SIG-M5 treated with dmso at 0.1 percent for 504 hours (cell line): ENCODE data around the gene PRPSAP2.
"Not testable (repeated sequence)": the region's sequence is repeated elsewhere in the genome, so short reads cannot be mapped to it uniquely, and the experiment has no call there.

Experiments used
- DNase-seq: peaks from one replicate; lab custom pipeline; 2025; ENCODE audit not compliant: unreplicated experiment; lab: John Stamatoyannopoulos, UW

Gene PRPSAP2, protein sequence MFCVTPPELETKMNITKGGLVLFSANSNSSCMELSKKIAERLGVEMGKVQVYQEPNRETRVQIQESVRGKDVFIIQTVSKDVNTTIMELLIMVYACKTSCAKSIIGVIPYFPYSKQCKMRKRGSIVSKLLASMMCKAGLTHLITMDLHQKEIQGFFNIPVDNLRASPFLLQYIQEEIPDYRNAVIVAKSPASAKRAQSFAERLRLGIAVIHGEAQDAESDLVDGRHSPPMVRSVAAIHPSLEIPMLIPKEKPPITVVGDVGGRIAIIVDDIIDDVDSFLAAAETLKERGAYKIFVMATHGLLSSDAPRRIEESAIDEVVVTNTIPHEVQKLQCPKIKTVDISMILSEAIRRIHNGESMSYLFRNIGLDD

DNA sequence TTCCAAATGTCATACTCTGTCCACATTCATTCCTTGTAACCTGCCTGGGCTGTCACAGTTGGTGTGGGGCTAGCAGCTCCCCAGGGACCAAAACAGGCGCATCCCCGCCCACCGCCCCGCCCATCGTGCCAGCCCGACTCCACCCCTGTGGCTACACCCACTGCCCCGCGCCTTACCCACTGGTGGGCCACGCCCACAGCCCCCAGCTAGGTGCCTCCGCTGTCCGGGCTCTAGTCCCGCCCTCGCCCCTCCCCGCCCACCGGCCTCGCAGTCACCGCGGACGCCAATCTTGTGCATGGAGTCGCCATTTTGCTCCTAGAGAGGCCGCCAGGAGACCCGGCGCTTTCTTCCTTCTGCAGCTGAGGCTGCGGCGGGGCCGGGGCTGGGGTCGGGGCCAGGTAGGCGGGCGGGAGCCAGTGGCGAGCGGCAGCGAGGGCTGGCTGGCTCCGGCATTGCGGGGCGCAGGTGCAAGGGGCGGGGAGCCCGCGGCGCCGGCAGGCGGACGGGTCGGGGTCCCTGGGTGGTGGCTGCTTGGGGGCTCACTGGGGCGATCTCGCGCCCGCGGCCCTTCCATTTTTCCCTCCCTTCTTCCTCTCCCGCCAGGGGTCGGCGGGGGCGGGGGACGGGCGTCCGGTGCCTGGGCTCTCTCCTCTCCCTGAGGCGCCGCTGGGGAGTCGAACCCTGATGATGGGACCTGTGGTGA, at the start of gene PRPSAP2:
PRPSAP2 (plus strand) TSS at position 268 of the 703 bp plus-strand sequence. CDS start 7,703 bp downstream, outside the sequence.
- peak; percentile 94 for DNase-seq

DNA sequence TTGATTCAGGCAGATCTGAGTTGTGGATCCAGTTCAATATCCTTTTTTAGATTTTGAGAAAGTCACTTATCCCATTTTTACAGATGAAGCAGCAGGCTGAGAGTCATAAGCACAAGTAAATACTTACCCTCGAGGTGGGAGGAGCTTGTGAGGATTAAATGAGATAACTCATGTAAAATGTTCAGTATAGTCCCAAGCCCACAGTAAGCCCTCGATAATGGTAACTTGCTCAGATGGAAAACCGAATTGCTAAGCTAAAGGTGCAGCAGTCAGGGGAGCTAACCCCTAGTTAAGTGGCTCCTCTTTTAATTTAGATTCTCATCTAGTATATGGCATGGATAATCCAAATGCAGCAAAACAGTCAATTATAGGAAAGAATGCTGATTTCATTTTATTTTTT, 42.0 kb upstream of the PRPSAP2 start:
- DNase-seq = not testable (repeated sequence)

DNA sequence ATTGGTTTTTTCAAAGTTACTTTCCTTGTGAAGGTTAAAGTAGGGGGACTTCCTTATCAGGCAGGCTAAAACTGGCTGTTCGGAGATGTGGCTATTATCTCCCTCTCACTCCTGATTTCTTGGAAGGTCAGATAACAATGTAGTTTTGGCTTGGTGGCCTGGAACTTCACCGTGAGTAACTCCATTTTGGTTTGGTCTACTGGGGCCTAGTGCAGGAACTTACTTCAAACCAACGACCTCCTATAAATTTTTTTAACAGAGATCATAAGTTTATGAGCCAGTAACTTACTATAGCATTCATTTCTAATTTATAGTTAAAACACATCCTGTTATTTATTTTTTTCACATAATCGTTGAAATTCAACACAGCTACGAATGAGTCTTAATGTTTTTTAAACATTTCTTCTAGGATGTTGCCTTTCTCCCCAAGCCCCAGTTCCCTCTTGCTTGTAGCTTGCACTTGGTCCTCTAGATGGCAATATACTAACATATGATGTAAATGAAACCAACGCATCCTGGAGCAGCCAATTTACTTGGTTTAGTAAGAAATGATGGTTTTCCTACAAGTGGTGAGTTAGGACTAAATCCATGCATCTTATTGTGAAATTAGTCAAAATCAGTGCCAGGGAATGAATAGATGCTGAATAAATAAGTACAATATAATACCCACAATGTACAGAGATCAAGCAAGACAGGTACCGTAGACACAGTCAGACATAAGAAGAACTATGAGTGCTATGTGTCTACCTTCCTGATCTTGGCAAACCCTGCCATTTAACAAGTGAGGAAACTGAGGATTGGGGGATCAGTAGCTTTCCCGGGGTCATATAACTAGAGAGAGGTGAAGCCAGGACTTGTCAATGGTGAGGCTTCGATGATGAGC, 41.2 kb upstream of the PRPSAP2 start:
- peak; percentile 67 for DNase-seq

DNA sequence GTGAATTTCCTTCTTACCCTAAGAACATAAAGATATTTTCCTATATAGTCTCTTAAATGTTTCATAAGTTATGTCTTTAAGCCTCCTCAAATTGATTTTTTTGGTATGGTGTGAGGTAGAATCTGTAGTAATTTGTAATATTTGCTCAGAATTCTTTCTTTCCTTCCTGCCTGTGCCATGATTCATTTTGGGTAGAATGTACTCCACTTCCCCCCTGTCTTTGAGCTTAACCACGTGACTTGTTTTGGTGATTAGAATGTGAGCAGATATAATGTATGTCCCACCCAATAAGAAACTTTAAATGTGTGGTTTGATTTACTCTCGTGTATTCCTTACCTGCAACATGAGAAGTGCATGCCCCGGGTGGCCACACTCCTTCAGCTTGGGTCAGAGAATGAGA, 36.5 kb upstream of the PRPSAP2 start:
- DNase-seq = not testable (repeated sequence)

DNA sequence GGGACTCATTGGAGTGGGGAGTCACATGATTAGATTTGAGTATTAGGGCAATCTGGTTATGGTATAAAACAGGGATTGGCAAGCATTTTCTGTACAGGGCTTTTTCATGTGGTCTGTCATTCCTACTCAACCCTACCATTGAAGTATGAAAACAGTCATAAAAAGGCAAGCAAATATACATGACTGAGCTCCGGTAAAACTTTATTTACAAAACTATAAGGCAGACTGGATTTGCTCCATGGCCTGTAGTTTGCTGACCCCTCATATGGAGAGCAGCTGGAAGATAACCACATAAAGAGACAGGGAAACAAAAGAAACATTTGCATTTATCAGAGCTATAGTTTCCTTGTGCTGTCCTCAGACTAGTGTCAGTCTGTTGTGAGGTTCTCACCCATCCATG, 30.3 kb upstream of the PRPSAP2 start:
- DNase-seq = not testable (repeated sequence)

DNA sequence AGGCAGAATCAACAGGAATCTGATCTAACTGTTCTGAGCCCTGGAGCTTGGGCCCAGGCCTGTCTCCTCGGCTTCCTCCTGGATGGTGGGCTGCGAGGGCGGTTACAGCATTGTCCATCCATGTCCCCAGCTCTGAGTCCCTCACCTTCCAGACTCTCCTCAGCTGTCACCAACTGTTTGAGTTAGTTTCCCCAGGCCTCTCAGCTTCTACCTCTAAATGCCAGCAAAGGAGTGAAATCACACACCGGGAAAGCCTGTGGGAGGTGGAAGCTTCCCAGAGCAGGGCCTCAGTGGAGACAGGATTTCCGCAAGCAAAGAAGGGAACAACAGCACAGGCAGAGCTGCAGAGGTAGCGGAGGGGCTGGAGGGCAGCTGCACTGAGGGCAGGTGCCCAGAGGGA, 9.4 kb upstream of the PRPSAP2 start:
- no peak for DNase-seq

DNA sequence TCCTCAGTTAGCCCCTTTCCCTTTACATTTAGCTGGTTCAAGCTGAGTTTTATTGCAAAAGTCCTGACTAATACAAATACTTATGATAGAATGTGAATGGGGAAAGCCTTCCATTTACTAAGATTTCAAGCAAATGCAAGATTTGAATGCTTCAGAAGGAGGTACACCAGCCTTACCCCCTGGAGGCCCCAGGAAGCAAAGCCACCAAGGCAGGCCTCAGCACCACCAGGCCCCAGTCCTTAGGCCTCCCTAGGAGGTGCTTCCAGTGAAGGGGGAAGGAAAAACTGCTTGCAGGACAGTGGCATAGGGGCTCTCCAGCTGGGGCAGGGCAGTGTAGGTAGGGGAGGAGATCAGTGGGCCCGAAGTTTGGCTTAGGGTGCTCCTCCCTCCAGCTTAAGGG, 7.3 kb upstream of the PRPSAP2 start:
- no peak for DNase-seq

DNA sequence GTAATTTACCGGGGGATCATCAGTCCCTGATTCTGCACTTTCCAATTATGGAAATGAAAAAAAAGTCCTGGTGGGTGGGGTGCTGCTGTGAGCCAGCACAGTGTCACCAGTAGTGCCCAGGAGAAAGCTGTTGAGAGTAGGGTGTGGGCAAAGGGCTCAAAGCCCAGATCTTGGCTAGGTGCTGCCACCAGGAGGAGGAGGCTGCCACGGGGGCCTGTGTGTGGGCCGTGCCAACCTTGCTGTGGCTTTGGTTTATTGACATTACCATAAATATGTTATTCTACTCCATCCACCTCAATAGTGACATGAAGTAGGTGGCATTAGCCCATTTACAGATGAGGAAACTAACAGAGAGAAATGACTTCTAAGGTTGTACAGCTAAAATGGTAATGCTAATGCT, 6.7 kb upstream of the PRPSAP2 start:
- no peak for DNase-seq

DNA sequence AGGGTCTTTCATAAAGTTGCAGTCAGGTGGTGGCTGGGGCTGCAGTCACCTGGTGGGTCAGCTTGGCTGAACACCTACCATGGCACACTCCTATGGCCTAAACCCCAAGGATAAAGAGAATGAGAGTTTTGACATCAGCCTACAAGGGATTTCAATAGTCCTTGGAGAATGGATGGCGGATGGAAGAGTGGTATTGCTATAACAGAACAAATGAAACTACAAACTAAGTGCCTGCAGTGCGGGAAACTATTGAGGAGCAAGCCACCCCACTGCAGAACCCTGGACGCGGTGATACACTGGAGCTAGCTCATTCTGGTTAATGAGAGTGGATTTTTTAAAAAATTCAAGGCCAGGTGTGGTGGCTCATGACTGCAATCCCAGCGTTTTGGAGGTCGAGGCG, 3.0 kb upstream of the PRPSAP2 start:
- no peak for DNase-seq

DNA sequence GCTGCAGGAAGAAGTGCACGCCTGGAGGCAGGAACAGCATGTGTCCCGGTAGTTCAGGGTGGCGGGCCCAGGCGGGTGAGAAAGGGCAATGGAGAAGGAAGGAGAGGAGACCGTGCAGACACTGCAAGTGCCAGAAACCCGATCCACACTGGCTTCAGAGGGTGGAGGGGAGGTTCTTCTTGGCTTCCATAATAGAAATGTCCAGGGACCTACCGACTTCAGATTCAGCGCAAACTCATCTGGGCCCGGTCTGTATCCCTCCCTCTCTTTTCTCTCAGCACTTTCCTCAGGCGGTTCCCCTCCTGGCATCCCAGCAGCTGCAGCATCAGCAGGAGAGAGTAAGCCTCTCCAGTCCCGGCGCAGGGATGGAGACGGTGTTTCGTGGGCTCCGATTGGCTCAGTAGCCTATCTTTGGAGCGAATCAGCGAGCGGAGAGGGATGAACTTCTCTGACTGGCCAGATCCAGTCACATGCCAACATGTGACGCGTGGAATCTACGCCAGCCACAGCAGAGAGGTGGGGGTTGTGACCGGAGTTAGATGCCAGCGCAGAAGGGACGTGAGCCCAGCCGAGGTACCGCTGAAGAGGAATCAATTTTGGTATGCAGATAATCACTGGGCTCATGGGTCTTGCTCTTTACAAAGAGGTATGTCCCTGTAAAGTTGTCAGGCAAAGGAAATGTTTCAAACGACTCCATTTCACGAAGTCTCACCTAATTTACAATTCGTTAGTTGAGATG, 1.9 kb upstream of the PRPSAP2 start:
- peak; percentile 97 for DNase-seq

DNA sequence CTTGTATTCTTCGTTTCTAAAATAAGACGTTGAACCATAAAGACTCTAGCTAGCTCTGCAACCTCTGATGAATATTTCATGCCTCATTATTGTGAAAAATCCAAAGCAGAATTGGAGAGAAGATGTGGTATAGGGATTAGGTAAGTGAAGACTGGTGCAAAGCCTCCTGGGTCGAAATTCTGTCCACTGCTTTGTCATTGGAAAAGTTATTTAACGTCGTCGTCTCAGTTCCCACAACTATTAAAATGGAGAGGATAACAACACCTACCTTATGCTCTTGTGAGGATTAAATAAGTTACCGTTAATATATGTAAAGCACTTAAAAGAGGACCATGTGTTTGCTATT, 1.4 kb upstream of the PRPSAP2 start:
- DNase-seq = no peak

DNA sequence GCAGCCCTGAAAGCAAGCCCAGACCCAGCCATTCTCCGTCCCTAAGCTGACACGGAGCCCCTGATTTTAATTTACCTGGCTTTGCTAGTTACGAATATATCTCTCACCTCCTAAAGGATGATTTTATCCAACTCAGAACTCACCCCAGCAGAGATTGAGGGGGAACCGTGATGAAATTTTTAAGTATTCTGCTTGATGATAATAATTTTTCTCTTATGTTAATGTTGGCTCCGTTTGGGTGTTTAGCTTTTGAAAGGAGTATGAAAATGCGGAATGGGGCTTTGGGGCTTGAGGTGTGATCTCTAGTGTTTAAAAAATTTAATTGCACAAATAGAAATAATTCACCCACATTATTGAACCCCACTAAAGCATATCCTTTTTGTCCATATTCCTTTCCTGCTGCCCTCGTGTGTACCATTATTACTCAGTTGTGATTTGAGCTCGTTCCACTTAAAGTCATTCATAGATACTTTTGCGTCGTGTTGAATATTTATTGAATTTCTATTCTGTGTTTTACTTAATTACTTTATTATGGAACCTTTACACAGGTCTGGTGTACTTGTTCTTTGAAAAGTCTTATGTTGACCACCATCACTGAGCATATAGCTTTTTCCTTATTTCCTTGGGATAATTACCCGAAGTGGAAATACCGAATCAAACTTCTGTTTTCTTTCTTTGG, 775 bp downstream of the PRPSAP2 start:
- peak; percentile 24 for DNase-seq

DNA sequence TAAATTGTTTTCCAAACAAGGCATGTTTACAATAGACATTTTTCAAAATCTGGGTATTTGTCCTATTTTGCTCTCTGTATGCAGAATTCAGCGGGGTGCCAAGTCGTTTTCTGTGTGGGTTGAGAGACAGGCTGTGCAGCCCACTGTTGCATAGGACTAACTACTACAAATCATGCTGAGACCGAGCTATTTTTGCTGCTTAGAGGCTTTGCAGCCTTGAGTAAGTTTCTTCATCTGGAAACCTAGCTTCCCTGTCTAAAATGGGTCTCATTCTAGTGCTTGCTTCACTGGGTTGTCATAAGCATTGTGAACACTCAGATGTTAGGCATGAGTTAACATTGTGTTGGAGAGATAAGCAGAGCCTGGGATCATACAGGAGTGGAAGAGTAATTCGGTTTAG, 1.3 kb downstream of the PRPSAP2 start:
- peak; percentile 85 for DNase-seq

DNA sequence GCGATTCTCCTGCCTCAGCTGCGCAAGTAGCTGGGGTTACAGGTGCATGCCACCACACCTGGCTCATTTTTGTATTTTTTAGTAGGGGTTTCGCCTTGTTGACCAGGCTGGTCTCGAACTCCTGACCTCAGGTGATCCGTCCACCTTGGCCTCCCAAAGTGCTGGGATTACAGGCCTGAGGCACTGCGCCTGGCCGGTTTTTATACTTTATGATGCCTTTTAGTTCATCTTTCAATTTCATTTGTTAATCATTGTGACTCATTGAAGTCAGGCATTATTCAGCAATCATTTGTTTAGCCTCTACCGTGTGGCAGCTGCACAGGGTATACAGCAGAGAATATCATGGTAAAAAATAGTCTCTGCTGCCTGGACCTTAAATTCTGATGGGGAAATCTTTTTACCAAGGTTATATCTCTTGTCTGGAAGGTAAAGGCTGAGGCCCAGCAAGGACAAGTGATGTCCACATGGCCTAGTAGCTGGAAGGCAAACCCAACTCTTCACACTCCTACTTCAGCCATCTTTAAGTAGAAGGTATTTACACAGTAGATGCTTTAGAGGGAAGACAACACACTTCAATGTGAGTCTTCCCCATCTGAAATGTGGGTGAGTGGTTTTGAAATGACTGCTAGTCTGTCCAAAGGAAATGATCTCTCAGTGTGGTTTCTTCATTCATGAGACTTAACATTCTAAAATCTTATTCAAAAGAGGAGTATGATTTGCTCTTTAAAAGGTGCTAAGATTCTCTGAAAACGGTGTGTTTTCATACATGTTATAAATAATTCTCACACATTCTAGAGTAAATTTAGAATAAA, 2.4 kb downstream of the PRPSAP2 start:
- peak; percentile 18 for DNase-seq

DNA sequence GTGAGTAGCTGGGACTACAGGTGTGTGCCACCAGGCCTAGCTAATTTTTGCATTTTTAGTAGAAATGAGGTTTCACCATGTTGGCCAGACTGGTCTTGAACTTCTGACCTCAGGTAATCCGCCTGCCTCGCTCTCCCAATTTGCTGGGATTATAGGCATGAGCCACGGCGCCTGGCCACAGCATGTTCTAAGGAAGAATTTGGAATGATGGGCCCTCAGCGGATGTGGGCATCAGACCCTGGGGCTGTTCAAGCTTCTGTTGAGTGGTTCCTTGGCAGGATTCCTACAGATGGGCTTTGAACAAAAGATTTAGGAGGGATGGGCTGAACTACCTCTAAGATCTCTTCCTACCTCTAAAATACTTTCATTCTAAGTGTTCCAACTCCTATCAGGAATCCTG, 4.1 kb downstream of the PRPSAP2 start:
- DNase-seq = no peak

DNA sequence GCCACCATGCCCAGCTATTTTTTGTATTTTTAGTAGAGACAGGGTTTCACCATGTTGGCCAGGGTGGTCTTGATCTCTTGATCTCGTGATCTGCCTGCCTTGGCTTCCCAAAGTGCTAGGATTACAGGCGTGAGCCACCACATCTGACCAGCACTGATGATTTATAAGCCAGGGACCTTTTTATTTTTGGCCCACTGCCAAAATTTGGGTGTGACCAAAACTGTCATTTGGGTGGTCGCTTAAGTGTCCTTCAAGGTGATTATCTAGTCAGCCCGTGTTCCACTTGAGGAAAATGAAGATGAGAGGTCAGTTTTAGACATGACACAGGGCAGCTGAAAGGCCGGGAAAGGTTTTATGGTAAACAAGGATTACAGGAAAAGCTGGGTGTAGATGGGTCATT, 7.1 kb downstream of the PRPSAP2 start:
- not testable (repeated sequence) for DNase-seq

DNA sequence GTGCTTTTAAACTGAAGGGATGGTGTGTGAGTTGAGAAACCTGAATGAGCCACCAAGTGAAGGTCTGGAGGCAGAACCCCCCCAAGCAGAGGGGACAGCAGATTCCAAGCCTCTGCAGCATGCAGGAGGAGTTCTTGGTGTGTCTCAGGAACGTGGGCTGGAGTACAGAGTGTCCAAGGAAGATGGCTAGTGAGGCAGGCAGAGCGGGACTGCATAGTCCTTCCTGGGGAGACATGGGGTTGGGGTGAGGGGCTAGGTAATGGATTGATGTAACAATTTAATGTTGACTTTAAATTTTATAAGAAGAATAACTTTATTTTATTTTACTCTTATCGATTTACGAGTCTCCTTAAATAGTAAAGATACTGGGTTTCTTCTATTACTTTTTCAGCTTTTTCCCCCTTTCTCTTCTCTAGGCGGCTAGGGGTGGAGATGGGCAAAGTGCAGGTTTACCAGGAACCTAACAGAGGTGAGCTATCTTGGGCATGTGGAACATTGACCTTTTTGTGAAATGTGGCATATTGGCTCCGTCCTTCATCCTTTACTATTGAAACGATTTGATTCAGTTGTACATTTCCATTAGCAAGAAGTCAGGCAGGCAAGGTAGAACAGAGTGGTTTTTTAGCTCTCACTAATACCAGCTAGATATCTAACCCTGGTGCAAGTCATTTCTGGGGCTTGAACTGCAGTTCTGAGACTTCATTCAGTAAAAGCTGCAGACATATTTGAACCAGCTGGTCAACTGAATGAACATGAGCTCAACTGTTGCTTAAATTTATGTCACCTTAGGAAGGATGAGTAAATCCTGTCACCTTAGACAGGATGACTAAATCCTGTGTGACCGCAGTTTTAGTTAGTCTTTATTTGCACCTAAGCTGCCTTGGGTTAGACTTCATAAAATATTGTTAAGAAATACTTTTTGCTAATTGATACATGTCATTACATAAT, 9.2 kb downstream of the PRPSAP2 start:
- DNase-seq = no peak

DNA sequence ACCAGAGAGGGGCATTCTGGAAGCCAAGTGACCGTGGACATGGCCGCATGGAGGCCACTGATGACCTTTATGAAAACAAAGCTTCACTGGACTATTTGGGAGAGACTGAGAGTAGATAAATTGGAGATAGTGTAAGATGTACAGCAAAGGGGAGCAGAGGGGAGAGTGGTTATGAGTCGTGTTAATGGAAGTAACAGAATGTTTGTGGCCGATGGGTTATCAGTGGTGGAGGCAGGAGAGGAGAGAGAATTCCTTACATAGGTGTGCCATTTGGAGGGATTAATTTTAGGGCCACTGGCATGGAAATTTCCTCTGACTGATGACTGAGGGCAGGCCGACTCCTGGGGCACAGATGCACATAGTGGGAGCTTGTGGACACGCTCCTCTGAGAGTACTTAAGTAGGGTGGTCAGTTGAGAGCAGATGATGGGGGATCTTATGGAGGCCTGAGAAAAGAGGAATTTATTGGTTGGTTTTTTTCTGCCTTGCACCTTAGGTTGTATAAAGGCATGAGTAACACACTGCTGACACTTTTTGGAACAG, 19.2 kb downstream of the PRPSAP2 start:
- no peak for DNase-seq
